Osteoblast (primary cell): ENCODE results near the gene PRR13. TPM values are rescaled to one million over a fixed set of nuclear protein-coding genes. Genes with fewer than 3 reads are reported as not detected.
A peak's percentile ranks its signal among the peaks of the same experiment; 100 is the strongest.

Experiments
- DNase-seq: peaks from one replicate; pipeline ENCODE4 v3.0.0; 2011; ENCODE audit warnings: low spot score, mixed read lengths; ENCODE audit not compliant: insufficient read length; ENCODE audit errors: missing footprints
- H2AFZ ChIP-seq: 2 replicates; pipeline ENCODE4 v1.6.0; 2011; ENCODE audit warnings: mild to moderate bottlenecking, low read length
- H3K27ac ChIP-seq: 2 replicates; pipeline ENCODE4 v1.5.1; 2011; ENCODE audit warnings: mild to moderate bottlenecking, low read depth, low read length, moderate library complexity
- H3K27me3 ChIP-seq: 2 replicates; pipeline ENCODE4 v1.6.0; 2012; ENCODE audit warnings: mild to moderate bottlenecking, control low read depth, inconsistent platforms, low read length, moderate library complexity; ENCODE audit not compliant: insufficient read depth
- H3K36me3 ChIP-seq: 2 replicates; pipeline ENCODE4 v1.5.1; 2011; ENCODE audit warnings: mild to moderate bottlenecking, low read length, control low read depth, moderate library complexity; ENCODE audit not compliant: insufficient read depth
- H3K4me1 ChIP-seq: 2 replicates; pipeline ENCODE4 v1.5.1; 2011; ENCODE audit warnings: mild to moderate bottlenecking, low read length, control low read depth, moderate library complexity; ENCODE audit not compliant: insufficient read depth
- H3K4me2 ChIP-seq: 2 replicates; pipeline ENCODE4 v1.6.0; 2011; ENCODE audit warnings: mild to moderate bottlenecking, low read length; ENCODE audit not compliant: insufficient read depth
- H3K4me3 ChIP-seq: fragments of 200-600 bp; sonication (generic); 3 replicates; pipeline ENCODE4 v1.5.1; 2012; ENCODE audit warnings: mild to moderate bottlenecking, low read length, inconsistent platforms; ENCODE audit not compliant: insufficient read depth
- H3K79me2 ChIP-seq: 2 replicates; pipeline ENCODE4 v1.6.0; 2012; ENCODE audit warnings: mild to moderate bottlenecking, low read length, control low read depth, inconsistent platforms; ENCODE audit not compliant: insufficient read depth
- H3K9me3 ChIP-seq: 2 replicates; pipeline ENCODE4 v1.5.1; 2011; ENCODE audit warnings: low read depth, low read length, control low read depth
- H4K20me1 ChIP-seq: 2 replicates; pipeline ENCODE4 v1.6.0; 2012; ENCODE audit warnings: mild to moderate bottlenecking, low read length, control low read depth; ENCODE audit not compliant: insufficient read depth
- total RNA-seq: library from RNA; depleted of rRNA; stranded (reverse); fragments of >200 nt; gene quantifications from 2 replicates; pipeline ENCODE4 v1.2.3, GENCODE V29; 2012
- TF ChIP-seq, protein P1 (sequence below): IDR thresholded peaks from 2 replicates; pipeline ENCODE4 v1.5.1; 2011; ENCODE audit warnings: mild to moderate bottlenecking, low read depth, low read length, moderate library complexity; ENCODE audit errors: extremely low read depth

PRR13 gene
- total RNA-seq, 1 donor, result 55.0 TPM

DNA sequence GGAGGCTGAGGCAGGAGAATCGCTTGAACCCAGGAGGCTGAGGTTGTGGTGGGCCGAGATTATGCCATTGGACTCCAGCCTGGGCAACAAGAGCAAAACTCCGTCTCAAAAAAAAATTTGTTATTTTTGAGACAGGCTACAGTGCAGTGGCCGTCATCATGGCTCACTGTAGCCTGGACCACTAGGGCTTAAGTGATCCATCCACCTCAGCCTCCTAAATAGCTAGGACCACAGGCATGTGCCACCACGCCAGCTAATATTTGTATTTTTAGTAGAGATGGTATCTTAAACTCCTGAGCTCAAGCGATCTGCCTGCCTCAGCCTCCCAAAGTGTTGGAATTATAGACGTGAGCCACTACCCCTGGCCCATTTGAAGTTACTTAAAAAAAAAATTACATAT, 9.4 kb downstream of the PRR13 start:
- TF ChIP-seq, protein P1, sequence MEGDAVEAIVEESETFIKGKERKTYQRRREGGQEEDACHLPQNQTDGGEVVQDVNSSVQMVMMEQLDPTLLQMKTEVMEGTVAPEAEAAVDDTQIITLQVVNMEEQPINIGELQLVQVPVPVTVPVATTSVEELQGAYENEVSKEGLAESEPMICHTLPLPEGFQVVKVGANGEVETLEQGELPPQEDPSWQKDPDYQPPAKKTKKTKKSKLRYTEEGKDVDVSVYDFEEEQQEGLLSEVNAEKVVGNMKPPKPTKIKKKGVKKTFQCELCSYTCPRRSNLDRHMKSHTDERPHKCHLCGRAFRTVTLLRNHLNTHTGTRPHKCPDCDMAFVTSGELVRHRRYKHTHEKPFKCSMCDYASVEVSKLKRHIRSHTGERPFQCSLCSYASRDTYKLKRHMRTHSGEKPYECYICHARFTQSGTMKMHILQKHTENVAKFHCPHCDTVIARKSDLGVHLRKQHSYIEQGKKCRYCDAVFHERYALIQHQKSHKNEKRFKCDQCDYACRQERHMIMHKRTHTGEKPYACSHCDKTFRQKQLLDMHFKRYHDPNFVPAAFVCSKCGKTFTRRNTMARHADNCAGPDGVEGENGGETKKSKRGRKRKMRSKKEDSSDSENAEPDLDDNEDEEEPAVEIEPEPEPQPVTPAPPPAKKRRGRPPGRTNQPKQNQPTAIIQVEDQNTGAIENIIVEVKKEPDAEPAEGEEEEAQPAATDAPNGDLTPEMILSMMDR, result no peak
- no peaks in the 10 kb centered on the region for H3K27me3 ChIP-seq
- H3K27ac ChIP-seq, result no peak overlapping the region
- peaks cover 29% of the 10 kb centered on the region for H3K36me3 ChIP-seq
- peaks cover 42% of the 10 kb centered on the region for H3K79me2 ChIP-seq
- peaks cover 32% of the 10 kb centered on the region for H4K20me1 ChIP-seq
- no peak overlapping the region for H2AFZ ChIP-seq
- peaks cover 21% of the 10 kb centered on the region for H3K4me1 ChIP-seq
- DNase-seq, result no peak
- H3K4me3 ChIP-seq, result no peak overlapping the region
- H3K9me3 ChIP-seq, result no peaks in the 10 kb centered on the region
- no peak overlapping the region for H3K4me2 ChIP-seq

DNA sequence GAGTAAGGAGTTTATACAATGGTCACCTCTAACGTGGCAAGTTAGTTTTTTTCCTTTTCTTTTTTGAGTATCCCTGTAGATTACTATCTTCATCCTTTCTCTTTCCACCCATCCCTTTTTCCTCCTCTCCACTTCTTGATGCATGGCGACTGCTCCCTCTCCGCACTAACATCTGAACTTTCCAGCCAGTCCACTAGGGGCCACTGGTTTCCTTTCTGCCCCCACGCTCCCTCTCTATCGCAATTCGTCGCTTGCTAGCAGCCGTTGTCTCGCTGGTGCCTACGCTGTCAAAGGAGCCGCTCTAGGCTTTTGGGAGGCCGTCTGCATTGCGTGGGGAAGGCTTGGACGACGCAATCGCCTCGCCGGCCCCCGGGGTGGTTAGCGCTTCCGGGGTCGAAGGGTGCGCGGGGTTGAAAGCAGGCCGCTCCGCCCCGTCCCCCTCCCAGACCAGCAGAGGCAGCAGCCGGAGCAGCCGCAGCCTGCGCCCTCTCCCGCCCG, 10.2 kb downstream of the PRR13 start, which contains the start of gene PCBP2:
Gene PCBP2 (plus strand): TSS at position 442 of the 498 bp plus-strand sequence. CDS start 2,699 bp downstream, outside the sequence.
- peak within 1 kb of the TSS; percentile 87 for H3K27ac ChIP-seq
- DNase-seq, result peak; percentile 97
- no peaks in the 10 kb centered on the region for H3K9me3 ChIP-seq
- H3K27me3 ChIP-seq, result no peaks in the 10 kb centered on the region
- peaks cover 49% of the 10 kb centered on the region for H3K79me2 ChIP-seq
- peak within 1 kb of the TSS; percentile 97 for H3K4me3 ChIP-seq
- H3K36me3 ChIP-seq, result peaks cover 37% of the 10 kb centered on the region
- peaks cover 35% of the 10 kb centered on the region for H4K20me1 ChIP-seq
- peak within 1 kb of the TSS; percentile 81 for H3K4me2 ChIP-seq
- peaks cover 21% of the 10 kb centered on the region for H3K4me1 ChIP-seq
- TF ChIP-seq, protein P1, result peak; percentile 96
- peak within 1 kb of the TSS; percentile 74 for H2AFZ ChIP-seq

DNA sequence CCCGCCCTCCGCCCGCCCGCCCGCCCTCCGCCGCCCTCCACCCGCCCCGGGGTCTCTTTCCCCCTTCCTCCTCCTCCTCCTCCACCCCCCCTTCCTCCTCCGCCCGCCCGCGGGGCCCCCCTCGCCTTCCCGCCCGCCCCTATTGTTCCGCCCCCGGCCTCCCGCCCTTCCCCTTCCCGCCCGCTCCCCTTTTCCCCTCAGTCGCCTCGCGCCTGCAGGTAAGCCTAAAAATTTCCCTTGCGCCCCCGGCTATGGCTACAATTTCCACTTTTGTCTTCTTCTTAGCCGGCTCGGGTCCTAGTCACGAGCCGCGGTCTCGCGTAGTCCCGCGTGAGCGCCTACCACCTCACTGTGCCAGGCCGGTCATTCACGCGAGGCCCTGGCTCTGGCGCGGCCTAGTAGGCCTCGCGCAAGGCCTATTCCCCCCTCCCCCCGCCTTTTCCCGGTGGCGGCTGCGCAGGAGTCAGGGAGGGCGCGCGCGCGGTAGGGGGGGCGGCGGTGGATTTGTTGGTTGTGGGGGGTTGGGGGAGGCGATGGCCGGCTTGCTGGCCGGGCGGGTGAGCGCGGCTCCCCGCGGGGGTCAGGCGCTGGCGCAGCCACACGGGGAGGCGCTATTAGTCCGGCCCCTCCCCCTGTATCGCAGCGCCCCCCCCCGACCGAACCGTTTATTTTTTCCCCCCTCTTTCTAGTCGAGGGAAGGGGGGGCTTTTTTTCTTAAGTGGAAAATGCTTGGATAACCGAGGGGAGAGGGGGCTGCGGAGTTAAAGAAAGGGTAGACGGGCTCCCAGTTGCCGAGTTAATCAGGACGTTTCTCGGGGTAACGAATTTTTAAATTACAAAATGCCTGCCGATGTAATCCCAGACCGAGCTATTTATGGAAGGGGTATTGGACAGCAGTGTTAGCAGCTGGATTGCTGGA, 10.9 kb downstream of the PRR13 start:
- Histone ChIP-seq H3K27ac (peak overlapping the region; percentile 87), H3K4me1 (peaks cover 21% of the 10 kb centered on the region), H3K27me3 (no peaks in the 10 kb centered on the region), H3K4me2 (peak overlapping the region; percentile 81), H3K9me3 (no peaks in the 10 kb centered on the region), H3K79me2 (peaks cover 56% of the 10 kb centered on the region), H2AFZ (no peak overlapping the region), H3K36me3 (peaks cover 42% of the 10 kb centered on the region), H3K4me3 (peak overlapping the region; percentile 97), H4K20me1 (peaks cover 41% of the 10 kb centered on the region)
- DNase-seq, result peak; percentile 95
- TF ChIP-seq, protein P1, result peak; percentile 37
